Stimulated activated CD8-positive, alpha-beta memory T cell treated with anti-CD3 and anti-CD28 coated beads, Interleukin-7, amount 100 ng/mL, for 24 hours (primary cell): Measurements from ENCODE around the gene DNAI2.

Experiments used
- DNase-seq: peaks from one replicate; pipeline ENCODE4 v3.0.0-alpha.2; 2020; ENCODE audit warnings: low read depth

Gene DNAI2

DNA sequence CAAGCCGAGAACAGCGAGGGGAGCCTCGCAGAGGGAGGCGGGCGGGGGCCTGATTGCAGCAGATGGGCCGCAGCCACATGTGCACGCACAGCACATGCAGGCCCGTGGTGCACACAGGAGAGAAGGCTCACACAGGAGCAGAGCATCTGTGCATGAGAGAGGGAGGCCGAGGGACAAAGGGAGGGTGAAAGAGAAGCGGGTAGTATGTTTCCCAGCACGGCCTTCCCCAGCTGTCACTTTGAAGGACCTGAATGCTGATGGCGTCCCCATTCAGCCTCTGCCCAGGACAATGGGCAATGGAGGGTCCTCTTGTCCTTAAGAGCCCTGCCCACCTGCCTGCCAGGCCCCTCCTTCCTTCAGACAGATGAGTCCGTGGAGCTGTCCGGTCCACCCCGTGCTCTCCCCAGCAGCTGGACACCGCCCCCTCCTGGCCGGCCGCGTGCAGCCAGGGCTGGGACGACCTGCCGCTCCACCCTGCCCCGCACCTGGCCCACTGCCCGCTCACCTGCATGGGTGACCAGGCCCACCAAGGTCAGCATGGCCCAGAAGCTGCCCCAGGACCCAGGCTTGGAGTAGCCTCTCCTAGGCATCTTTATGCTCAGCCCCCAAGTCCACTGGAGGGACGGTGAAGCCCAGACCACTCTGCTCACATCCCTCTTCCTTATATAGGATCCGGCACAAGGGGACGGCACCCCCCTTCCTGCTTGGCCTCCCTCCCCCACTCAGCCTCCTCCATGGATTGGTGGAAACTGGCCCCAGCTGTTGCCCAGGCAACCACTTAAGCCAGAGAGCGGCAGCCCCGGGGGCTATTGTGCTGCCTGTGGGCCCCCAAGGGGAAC, 87.4 kb downstream of the DNAI2 start, which contains the start of gene BTBD17:
Gene BTBD17 (minus strand): TSS at position 639 of the 839 bp plus-strand sequence. CDS start 49 bp downstream, at position 590.
- no peak for DNase-seq

- DNase-seq, result no peak
Measured at GRCh38 chr17:74362069-74362405, 88.0 kb downstream of the DNAI2 start.

GRCh38 chr17:74362810-74363498, 88.9 kb downstream of the DNAI2 start:
- DNase-seq, result no peak
